H9 (cell line): ENCODE measurements around the gene DCAF8. TPM values are rescaled to one million over a fixed set of nuclear protein-coding genes. Genes with fewer than 3 reads are reported as not detected.

Source experiments
- DNase-seq: peaks from one replicate; pipeline ENCODE4 v3.0.0-alpha.2; 2017
- H2AFZ ChIP-seq: one replicate; pipeline ENCODE4 v1.6.1; 2013; ENCODE audit warnings: mild to moderate bottlenecking, low read length, control low read depth, moderate library complexity
- H2AK5ac ChIP-seq: 2 replicates; pipeline ENCODE4 v1.6.1; 2013; ENCODE audit warnings: low read length, control low read depth, mixed read lengths; ENCODE audit not compliant: insufficient read length
- H2BK120ac ChIP-seq: one replicate; pipeline ENCODE4 v1.6.1; 2013; ENCODE audit warnings: low read depth, mild to moderate bottlenecking, low read length, control low read depth, inconsistent platforms; ENCODE audit not compliant: poor library complexity, severe bottlenecking
- H2BK12ac ChIP-seq: 2 replicates; pipeline ENCODE4 v1.6.1; 2013; ENCODE audit warnings: low read length, control low read depth, mixed read lengths, low read depth; ENCODE audit not compliant: insufficient read length
- H2BK15ac ChIP-seq: 2 replicates; pipeline ENCODE4 v1.6.1; 2013; ENCODE audit warnings: low read depth, low read length, control low read depth
- H2BK20ac ChIP-seq: one replicate; pipeline ENCODE4 v1.6.1; 2013; ENCODE audit warnings: low read depth, mild to moderate bottlenecking, low read length, control low read depth, inconsistent platforms; ENCODE audit not compliant: poor library complexity, severe bottlenecking
- H2BK5ac ChIP-seq: 2 replicates; pipeline ENCODE4 v1.6.1; 2013; ENCODE audit warnings: low read length, control low read depth, mixed read lengths; ENCODE audit not compliant: insufficient read length
- H3K14ac ChIP-seq: 2 replicates; pipeline ENCODE4 v1.6.1; 2013; ENCODE audit warnings: low read length, control low read depth; ENCODE audit not compliant: insufficient read depth
- H3K18ac ChIP-seq: 2 replicates; pipeline ENCODE4 v1.6.1; 2013; ENCODE audit warnings: low read depth, mild to moderate bottlenecking, mixed read lengths, low read length, control low read depth; ENCODE audit not compliant: insufficient read length
- H3K23ac ChIP-seq: 2 replicates; pipeline ENCODE4 v1.6.1; 2013; ENCODE audit warnings: low read length, control low read depth, mixed read lengths, low read depth; ENCODE audit not compliant: insufficient read length
- H3K23me2 ChIP-seq: 2 replicates; pipeline ENCODE4 v1.6.1; 2013; ENCODE audit warnings: low read depth, mild to moderate bottlenecking, mixed read lengths, low read length, control low read depth; ENCODE audit not compliant: insufficient read length, poor library complexity, severe bottlenecking
- H3K27ac ChIP-seq: 2 replicates; pipeline ENCODE4 v1.5.1; 2013; ENCODE audit warnings: low read length, control low read depth, mixed read lengths, low read depth; ENCODE audit not compliant: insufficient read length
- H3K27me3 ChIP-seq: 2 replicates; pipeline ENCODE4 v1.6.1; 2013; ENCODE audit warnings: low read length, control low read depth, inconsistent platforms; ENCODE audit not compliant: insufficient read depth
- H3K4ac ChIP-seq: 2 replicates; pipeline ENCODE4 v1.6.1; 2013; ENCODE audit warnings: low read depth, mild to moderate bottlenecking, control low read depth, inconsistent platforms, low read length, moderate library complexity
- H3K4me1 ChIP-seq: 2 replicates; pipeline ENCODE4 v1.6.1; 2013; ENCODE audit warnings: low read length, control low read depth, inconsistent platforms; ENCODE audit not compliant: insufficient read depth
- H3K4me2 ChIP-seq: 2 replicates; pipeline ENCODE4 v1.6.1; 2013; ENCODE audit warnings: low read length, control low read depth, mixed read lengths; ENCODE audit not compliant: insufficient read length, insufficient read depth
- H3K56ac ChIP-seq: 2 replicates; pipeline ENCODE4 v1.6.1; 2013; ENCODE audit warnings: low read depth, mild to moderate bottlenecking, mixed read lengths, low read length, control low read depth; ENCODE audit not compliant: insufficient read length
- H3K79me1 ChIP-seq: 2 replicates; pipeline ENCODE4 v1.6.1; 2013; ENCODE audit warnings: low read depth, mild to moderate bottlenecking, moderate library complexity, low read length, control low read depth, inconsistent platforms; ENCODE audit not compliant: insufficient read depth, poor library complexity, severe bottlenecking
- H3K79me2 ChIP-seq: 2 replicates; pipeline ENCODE4 v1.6.1; 2013; ENCODE audit warnings: low read length, control low read depth, inconsistent platforms; ENCODE audit not compliant: insufficient read depth
- H3K9ac ChIP-seq: 2 replicates; pipeline ENCODE4 v1.6.1; 2013; ENCODE audit warnings: low read length, control low read depth, mixed read lengths; ENCODE audit not compliant: insufficient read length; ENCODE audit errors: extremely low read depth
- H3K9me3 ChIP-seq: one replicate; pipeline ENCODE4 v1.6.1; 2013; ENCODE audit warnings: low read depth, low read length, inconsistent platforms; ENCODE audit not compliant: control insufficient read depth
- H3T11ph ChIP-seq: one replicate; pipeline ENCODE4 v1.6.1; 2013; ENCODE audit warnings: mild to moderate bottlenecking, low read length, control low read depth, inconsistent platforms
- H4K20me1 ChIP-seq: one replicate; pipeline ENCODE4 v1.6.1; 2013; ENCODE audit not compliant: control insufficient read depth, insufficient read length, insufficient read depth
- H4K5ac ChIP-seq: 2 replicates; pipeline ENCODE4 v1.6.1; 2013; ENCODE audit warnings: low read depth, mild to moderate bottlenecking, mixed read lengths, low read length, control low read depth; ENCODE audit not compliant: insufficient read length
- H4K8ac ChIP-seq: replicated peaks from 2 replicates; pipeline ENCODE4 v1.6.1; 2013; ENCODE audit warnings: low read length, control low read depth, mixed read lengths, low read depth; ENCODE audit not compliant: insufficient read length
- H4K91ac ChIP-seq: 2 replicates; pipeline ENCODE4 v1.6.1; 2013; ENCODE audit warnings: low read depth, mild to moderate bottlenecking, moderate library complexity, mixed read lengths, low read length, control low read depth; ENCODE audit not compliant: insufficient read length
- H3K27ac Mint-ChIP-seq, 3 experiments: 2 replicates in 2 of 3; 3 replicates in 1 of 3; pipeline ENCODE4 v1.8.0; 2020 to 2021; ENCODE audit warnings: mixed read lengths in 3 of 3, mild to moderate bottlenecking in 1 of 3, moderate library complexity in 1 of 3
- H3K27me3 Mint-ChIP-seq: 2 replicates; pipeline ENCODE4 v1.8.0; 2021; ENCODE audit warnings: low read depth, mild to moderate bottlenecking, moderate library complexity, mixed read lengths
- H3K36me3 Mint-ChIP-seq, 3 experiments: 2 replicates in 2 of 3; 3 replicates in 1 of 3; pipeline ENCODE4 v1.8.0; 2020 to 2021; ENCODE audit warnings: low read depth in 3 of 3, mixed read lengths in 3 of 3; ENCODE audit not compliant: insufficient read depth in 1 of 3
- H3K4me1 Mint-ChIP-seq, 2 experiments: 2 replicates each; pipeline ENCODE4 v1.8.0; 2020; ENCODE audit warnings: mixed read lengths in 2 of 2
- H3K4me3 Mint-ChIP-seq, 2 experiments: 2 replicates in 1 of 2; 3 replicates in 1 of 2; pipeline ENCODE4 v1.8.0; 2020 to 2021; ENCODE audit warnings: mild to moderate bottlenecking in 2 of 2, mixed read lengths in 2 of 2, moderate library complexity in 1 of 2
- H3K9me3 Mint-ChIP-seq, 2 experiments: 2 replicates in 1 of 2; 3 replicates in 1 of 2; pipeline ENCODE4 v1.8.0; 2020; ENCODE audit warnings: mild to moderate bottlenecking in 2 of 2, mixed read lengths in 2 of 2, moderate library complexity in 1 of 2
- CTCF ChIP-seq: fragments of 200-600 bp; sonication (generic); conservative IDR thresholded peaks from 3 replicates; pipeline ENCODE4 v1.8.0; 2021; ENCODE audit warnings: antibody characterized with exemption, mild to moderate bottlenecking
- WGBS: extraction: QIAGEN DNeasy Blood & Tissue Kit; methylation state at CpG from one replicate; pipeline ENCODE4 v1.1.7; 2013; ENCODE audit warnings: missing lambda C conversion rate, low lambda C conversion rate, mixed read lengths; ENCODE audit not compliant: insufficient read length; ENCODE audit errors: extremely low coverage; 5-methylcytosine and 5-hydroxymethylcytosine counted together
- total RNA-seq: library from RNA; stranded (reverse); gene quantifications from 2 replicates; pipeline ENCODE4 v1.2.1, GENCODE V29; 2021

DCAF8 gene
- total RNA-seq, 1 experiment from 2014 or later, result 106 TPM

- no peak overlapping the region for H2BK120ac ChIP-seq
- no peaks in the 10 kb centered on the region for H3K79me2 ChIP-seq
- TF ChIP-seq CTCF, result no peak
- H3T11ph ChIP-seq, result no peak overlapping the region
- no peak overlapping the region for H3K14ac ChIP-seq
- no peak overlapping the region for H3K27ac ChIP-seq
- H2BK12ac ChIP-seq, result no peak overlapping the region
- H3K4me2 ChIP-seq, result no peak overlapping the region
- no peak overlapping the region for H2AK5ac ChIP-seq
- no peak overlapping the region for H3K23ac ChIP-seq
- H4K5ac ChIP-seq, result no peak overlapping the region
- Mint-ChIP-seq H3K36me3 (peaks cover 37 to 88% (median 87%) of the 10 kb centered on the region in 3 experiments; a peak in 6 of 7 replicates), H3K9me3 (no peaks in the 10 kb centered on the region), H3K4me1 (no peaks in the 10 kb centered on the region), H3K4me3 (no peak overlapping the region), H3K27ac (no peak overlapping the region), H3K27me3 (no peaks in the 10 kb centered on the region)
- no peak overlapping the region for H2BK5ac ChIP-seq
- H3K27me3 ChIP-seq, result no peaks in the 10 kb centered on the region
- no peak overlapping the region for H2AFZ ChIP-seq
- no peak overlapping the region for H2BK20ac ChIP-seq
- no peak overlapping the region for H4K8ac ChIP-seq
- H4K20me1 ChIP-seq, result no peaks in the 10 kb centered on the region
- no peak overlapping the region for H3K9ac ChIP-seq
- H3K79me1 ChIP-seq, result no peaks in the 10 kb centered on the region
- H3K4ac ChIP-seq, result no peak overlapping the region
- H4K91ac ChIP-seq, result no peak overlapping the region
- no CpG with 5 or more reads among the region's 1 CpG for WGBS
- DNase-seq, result no peak
- no peak overlapping the region for H2BK15ac ChIP-seq
- H3K4me1 ChIP-seq, result no peaks in the 10 kb centered on the region
- H3K18ac ChIP-seq, result no peak overlapping the region
- no peak overlapping the region for H3K56ac ChIP-seq
- no peaks in the 10 kb centered on the region for H3K9me3 ChIP-seq
- H3K23me2 ChIP-seq, result no peaks in the 10 kb centered on the region
Observed at GRCh38 chr1:160296036-160296435, 33.7 kb upstream of the DCAF8 start.
